Endometrial microvascular endothelial cells (primary cell): ENCODE results near the gene PITRM1. TPM values are rescaled to one million over a fixed set of nuclear protein-coding genes. Genes with fewer than 3 reads are reported as not detected.

Experiments used
- in situ Hi-C: cut with HindIII; loops from 2 replicates; pipeline ENCODE4 v1.10.0; 2017; ENCODE audit warnings: low sequenced_read_pairs, low pct_unique_long_range_greater_than_20kb; ENCODE audit errors: inconsistent ontology term
- total RNA-seq: library from RNA; depleted of rRNA; stranded (reverse); fragments of >200 nt; gene quantifications from one replicate; pipeline ENCODE4 v1.2.3, GENCODE V29; 2015; ENCODE audit errors: inconsistent ontology term

Gene PITRM1
- total RNA-seq, 1 donor from 2014 or later: 173 TPM

GRCh38 chr10:3126741-3127346 lies 45.7 kb downstream of the PITRM1 start:
- in situ Hi-C loops: no loop called here

- in situ Hi-C loops: no loop called here
These were observed 46.3 kb downstream of the PITRM1 start for GRCh38 chr10:3126249-3126648.

GRCh38 chr10:3125527-3126170 lies 46.9 kb downstream of the PITRM1 start:
- in situ Hi-C loops: no loop called here

- in situ Hi-C loops: no loop called here
These were observed 48.0 kb downstream of the PITRM1 start for GRCh38 chr10:3124412-3125175.

GRCh38 chr10:3123571-3124411 lies 48.8 kb downstream of the PITRM1 start:
- in situ Hi-C loops: no loop called here

- in situ Hi-C loops: no loop called here
These were observed 49.9 kb downstream of the PITRM1 start for GRCh38 chr10:3122486-3123205.

- in situ Hi-C loops: no loop called here
These were observed 50.5 kb downstream of the PITRM1 start for GRCh38 chr10:3122034-3122433.

- in situ Hi-C loops: no loop called here
These were observed 52.7 kb downstream of the PITRM1 start for GRCh38 chr10:3119796-3120459.

GRCh38 chr10:3118641-3119091 lies 53.9 kb downstream of the PITRM1 start:
- in situ Hi-C loops: no loop called here

- in situ Hi-C loops: no loop called here
These were observed 55.1 kb downstream of the PITRM1 start for GRCh38 chr10:3117486-3117885.

GRCh38 chr10:3116508-3117100 lies 56.0 kb downstream of the PITRM1 start:
- in situ Hi-C loops: no loop called here

GRCh38 chr10:3115685-3116084 lies 56.9 kb downstream of the PITRM1 start:
- in situ Hi-C loops: no loop called here

GRCh38 chr10:3113343-3113720 lies 59.2 kb downstream of the PITRM1 start:
- in situ Hi-C loops: no loop called here

- in situ Hi-C loops: no loop called here
These were observed 60.9 kb downstream of the PITRM1 start for GRCh38 chr10:3111621-3112163.

GRCh38 chr10:3110782-3111620 lies 61.6 kb downstream of the PITRM1 start:
- in situ Hi-C loops: no loop called here

- in situ Hi-C loops: no loop called here
These were observed 62.9 kb downstream of the PITRM1 start for GRCh38 chr10:3109633-3110032.

- in situ Hi-C loops: no loop called here
These were observed 63.4 kb downstream of the PITRM1 start for GRCh38 chr10:3109196-3109595.
